Measurements from ENCODE around the gene PIP5K1B. TPM values are rescaled to one million over a fixed set of nuclear protein-coding genes. Genes with fewer than 3 reads are reported as not detected.

PIP5K1B gene
- total RNA-seq, 1 experiment from 2014 or later = 2.5 TPM

- no peak overlapping the region for H2BK5ac ChIP-seq (ENCODE audit: insufficient read length, low read length)
- Mint-ChIP-seq H3K27ac (no peak overlapping the region), H3K9me3 (no peaks in the 10 kb centered on the region), H3K4me1 (peaks cover 9 to 12% of the 10 kb centered on the region in 2 experiments), H3K4me3 (no peak overlapping the region), H3K36me3 (ENCODE audit: insufficient read depth in 1 of 3, low read depth in 3 of 3) (no peaks in the 10 kb centered on the region), H3K27me3 (ENCODE audit: low read depth) (peaks cover 51% of the 10 kb centered on the region)
- H3K9ac ChIP-seq (ENCODE audit: extremely low read depth, insufficient read length, low read length) = no peak overlapping the region
- H2BK120ac ChIP-seq (ENCODE audit: low read depth, low read length, poor library complexity, severe bottlenecking) = no peak overlapping the region
- no peak overlapping the region for H4K91ac ChIP-seq (ENCODE audit: insufficient read length, low read depth, low read length)
- H3K27me3 ChIP-seq (ENCODE audit: insufficient read depth, low read length) = peaks cover 7% of the 10 kb centered on the region; the same call in 1 of the 2 replicates
- H2BK20ac ChIP-seq (ENCODE audit: low read depth, low read length, poor library complexity, severe bottlenecking) = no peak overlapping the region
- H4K5ac ChIP-seq (ENCODE audit: insufficient read length, low read depth, low read length) = no peak overlapping the region
- no peak overlapping the region for H2AK5ac ChIP-seq (ENCODE audit: insufficient read length, low read length)
- H4K8ac ChIP-seq (replicated peaks; ENCODE audit: insufficient read length, low read depth, low read length) = no peak overlapping the region
- no peak overlapping the region for H3K14ac ChIP-seq (ENCODE audit: insufficient read depth, low read length)
- TF ChIP-seq, protein P1, sequence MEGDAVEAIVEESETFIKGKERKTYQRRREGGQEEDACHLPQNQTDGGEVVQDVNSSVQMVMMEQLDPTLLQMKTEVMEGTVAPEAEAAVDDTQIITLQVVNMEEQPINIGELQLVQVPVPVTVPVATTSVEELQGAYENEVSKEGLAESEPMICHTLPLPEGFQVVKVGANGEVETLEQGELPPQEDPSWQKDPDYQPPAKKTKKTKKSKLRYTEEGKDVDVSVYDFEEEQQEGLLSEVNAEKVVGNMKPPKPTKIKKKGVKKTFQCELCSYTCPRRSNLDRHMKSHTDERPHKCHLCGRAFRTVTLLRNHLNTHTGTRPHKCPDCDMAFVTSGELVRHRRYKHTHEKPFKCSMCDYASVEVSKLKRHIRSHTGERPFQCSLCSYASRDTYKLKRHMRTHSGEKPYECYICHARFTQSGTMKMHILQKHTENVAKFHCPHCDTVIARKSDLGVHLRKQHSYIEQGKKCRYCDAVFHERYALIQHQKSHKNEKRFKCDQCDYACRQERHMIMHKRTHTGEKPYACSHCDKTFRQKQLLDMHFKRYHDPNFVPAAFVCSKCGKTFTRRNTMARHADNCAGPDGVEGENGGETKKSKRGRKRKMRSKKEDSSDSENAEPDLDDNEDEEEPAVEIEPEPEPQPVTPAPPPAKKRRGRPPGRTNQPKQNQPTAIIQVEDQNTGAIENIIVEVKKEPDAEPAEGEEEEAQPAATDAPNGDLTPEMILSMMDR (conservative IDR thresholded peaks at IDR 0.05) = no peak
- H3K23ac ChIP-seq (ENCODE audit: insufficient read length, low read depth, low read length) = no peak overlapping the region
- no CpG with 5 or more reads among the region's 2 CpGs for WGBS (ENCODE audit: extremely low coverage, insufficient read length, low lambda C conversion rate)
- no peak overlapping the region for H3K18ac ChIP-seq (ENCODE audit: insufficient read length, low read depth, low read length)
- no peak overlapping the region for H3K27ac ChIP-seq (ENCODE audit: insufficient read length, low read depth, low read length)
- H3K23me2 ChIP-seq (ENCODE audit: insufficient read length, low read depth, low read length, poor library complexity, severe bottlenecking) = peaks cover 3% of the 10 kb centered on the region
- no peak overlapping the region for H3K4ac ChIP-seq (ENCODE audit: low read depth, low read length)
- no peaks in the 10 kb centered on the region for H3K4me1 ChIP-seq (ENCODE audit: insufficient read depth, low read length)
- no peaks in the 10 kb centered on the region for H4K20me1 ChIP-seq (ENCODE audit: control insufficient read depth, insufficient read depth, insufficient read length)
- no peak overlapping the region for H2BK15ac ChIP-seq (ENCODE audit: low read depth, low read length)
- no peaks in the 10 kb centered on the region for H3K79me1 ChIP-seq (ENCODE audit: insufficient read depth, low read depth, low read length, poor library complexity, severe bottlenecking)
- no peak overlapping the region for H3K4me2 ChIP-seq (ENCODE audit: insufficient read depth, insufficient read length, low read length)
- H3K56ac ChIP-seq (ENCODE audit: insufficient read length, low read depth, low read length) = no peak overlapping the region
- H2AFZ ChIP-seq (ENCODE audit: low read length) = no peak overlapping the region
- no peak for DNase-seq
- H3K9me3 ChIP-seq (ENCODE audit: control insufficient read depth, low read depth, low read length) = no peaks in the 10 kb centered on the region
- no peaks in the 10 kb centered on the region for H3K79me2 ChIP-seq (ENCODE audit: insufficient read depth, low read length)
- H3T11ph ChIP-seq (ENCODE audit: low read length) = no peak overlapping the region
- H2BK12ac ChIP-seq (ENCODE audit: insufficient read length, low read depth, low read length) = no peak overlapping the region
Observed at GRCh38 chr9:68711281-68711680, 6.2 kb downstream of the PIP5K1B start.
